ENCODE results near the gene SYDE2.

Gene SYDE2

DNA sequence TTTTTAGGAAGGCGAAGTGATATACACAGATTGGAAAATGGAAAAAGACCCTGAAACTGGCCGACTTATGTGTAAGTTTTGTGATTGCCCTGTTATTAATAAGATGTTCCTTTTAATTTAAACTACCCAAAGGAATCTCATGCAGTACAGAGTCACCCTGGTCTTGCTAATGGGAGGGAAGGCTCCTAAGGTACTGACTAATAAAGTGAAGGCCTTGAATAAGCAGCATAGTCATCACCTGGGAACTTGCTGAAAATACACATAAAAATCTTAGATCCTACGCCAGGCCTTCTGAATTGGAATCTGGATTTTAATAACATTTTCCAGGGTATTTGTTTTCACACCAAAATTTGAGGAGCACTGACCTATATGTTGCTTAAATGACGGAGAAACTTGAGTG is 79.1 kb downstream of the SYDE2 start:
- no peak for DNase-seq

- DNase-seq = no peak
Observed at GRCh38 chr1:85118751-85119150, 82.1 kb downstream of the SYDE2 start.

- DNase-seq = no peak
Observed at GRCh38 chr1:85116856-85117255, 84.0 kb downstream of the SYDE2 start.

DNA sequence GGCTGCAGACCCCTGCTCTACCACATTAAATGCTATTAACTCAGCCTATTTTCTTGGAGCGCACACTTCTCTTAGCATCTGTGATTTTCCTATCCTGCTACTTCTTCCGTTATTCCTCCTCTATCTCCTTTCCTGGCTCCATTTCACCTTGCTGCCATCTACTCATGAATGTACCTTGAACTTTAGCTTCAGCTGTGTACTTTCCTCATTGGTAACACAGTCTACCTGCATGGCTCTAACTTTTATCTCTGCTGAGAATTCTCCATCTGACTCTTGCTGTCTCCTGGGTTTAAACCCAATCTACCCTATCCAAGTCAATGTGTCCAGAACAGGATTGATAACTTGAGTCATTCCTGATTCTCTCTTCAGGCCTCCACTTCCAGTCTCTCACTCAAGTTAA is 84.9 kb downstream of the SYDE2 start:
- DNase-seq = no peak

DNA sequence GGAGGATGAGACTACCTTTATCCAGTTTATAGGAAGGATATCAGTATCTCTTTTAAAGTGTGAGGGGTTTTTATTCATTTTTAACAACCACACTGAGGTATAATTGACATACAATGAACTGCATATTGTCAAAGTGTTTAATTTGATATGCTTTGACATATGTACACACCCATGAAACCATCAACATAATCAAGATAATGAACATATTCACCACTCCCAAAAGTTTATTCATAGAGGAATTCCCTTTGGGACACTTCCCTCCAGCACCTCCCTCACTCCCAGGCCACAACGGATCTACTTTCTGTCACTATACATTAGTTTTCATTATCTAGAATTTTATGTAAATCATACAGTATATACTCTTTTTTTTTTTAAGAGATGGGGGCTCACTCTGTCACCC is 89.1 kb downstream of the SYDE2 start:
- no peak for DNase-seq

GRCh38 chr1:85109475-85109874 is 91.3 kb downstream of the SYDE2 start:
- peak; percentile 43 to 60 for DNase-seq

Data from NCI-H2081 (cell line).